ENCODE results near the gene STYK1.
"Not testable (repeated sequence)": the region's sequence is repeated elsewhere in the genome, so short reads cannot be mapped to it uniquely, and the experiment has no call there.

Gene STYK1

GRCh38 chr12:10612984-10613348, 60.9 kb downstream of the STYK1 start:
- TF ChIP-seq CTCF (IDR thresholded peaks at IDR 0.05; ENCODE audit: extremely low read depth, insufficient read depth, missing control alignments), result no peak
- in situ Hi-C loops (cut with MboI; ENCODE audit: low pct_unique_long_range_greater_than_20kb, low sequenced_read_pairs, unreplicated experiment), result no loop called here
- no peak for DNase-seq (ENCODE audit: low spot score)

GRCh38 chr12:10612110-10612509, 61.7 kb downstream of the STYK1 start:
- DNase-seq (ENCODE audit: low spot score), result no peak
- in situ Hi-C loops (cut with MboI; ENCODE audit: low pct_unique_long_range_greater_than_20kb, low sequenced_read_pairs, unreplicated experiment), result no loop called here

GRCh38 chr12:10611258-10611657, 62.6 kb downstream of the STYK1 start:
- in situ Hi-C loops (cut with MboI; ENCODE audit: low pct_unique_long_range_greater_than_20kb, low sequenced_read_pairs, unreplicated experiment); DNase-seq (ENCODE audit: low spot score): not testable (repeated sequence)

More at GRCh38 chr12:10612110-10612509, 61.7 kb downstream of the STYK1 start:
- no peak for TF ChIP-seq CTCF (IDR thresholded peaks at IDR 0.05; ENCODE audit: extremely low read depth, insufficient read depth, missing control alignments)

- TF ChIP-seq CTCF (IDR thresholded peaks at IDR 0.05; ENCODE audit: extremely low read depth, insufficient read depth, missing control alignments), result no peak
- no peak for DNase-seq (ENCODE audit: low spot score)
- in situ Hi-C loops (cut with MboI; ENCODE audit: low pct_unique_long_range_greater_than_20kb, low sequenced_read_pairs, unreplicated experiment), result no loop called here
Measured at GRCh38 chr12:10610188-10610587, 63.7 kb downstream of the STYK1 start.

GRCh38 chr12:10607885-10608458, 65.9 kb downstream of the STYK1 start:
- DNase-seq (ENCODE audit: low spot score), result no peak

GRCh38 chr12:10601860-10602259, 72.0 kb downstream of the STYK1 start:
- TF ChIP-seq CTCF (IDR thresholded peaks at IDR 0.05; ENCODE audit: extremely low read depth, insufficient read depth, missing control alignments), result no peak
- no peak for DNase-seq (ENCODE audit: low spot score)
- in situ Hi-C loops (cut with MboI; ENCODE audit: low pct_unique_long_range_greater_than_20kb, low sequenced_read_pairs, unreplicated experiment), result no loop called here

More at GRCh38 chr12:10607885-10608458, 65.9 kb downstream of the STYK1 start:
- TF ChIP-seq CTCF (IDR thresholded peaks at IDR 0.05; ENCODE audit: extremely low read depth, insufficient read depth, missing control alignments), result no peak
- in situ Hi-C loops (cut with MboI; ENCODE audit: low pct_unique_long_range_greater_than_20kb, low sequenced_read_pairs, unreplicated experiment), result no loop called here

- TF ChIP-seq CTCF (IDR thresholded peaks at IDR 0.05; ENCODE audit: extremely low read depth, insufficient read depth, missing control alignments), result no peak
- in situ Hi-C loops (cut with MboI; ENCODE audit: low pct_unique_long_range_greater_than_20kb, low sequenced_read_pairs, unreplicated experiment), result no loop called here
Measured at GRCh38 chr12:10600988-10601387, 72.9 kb downstream of the STYK1 start.

More at GRCh38 chr12:10600988-10601387, 72.9 kb downstream of the STYK1 start:
- no peak for DNase-seq (ENCODE audit: low spot score)

All from GM13977 (cell line).